Heart left ventricle (tissue), 13 donors: ENCODE results near the gene ALPK3.

Source experiments
- POLR2A ChIP-seq, 2 donors: fragments of 450-650 bp; IDR thresholded peaks; one replicate each; pipeline ENCODE4 v1.6.1; 2017; ENCODE audit warnings: antibody characterized with exemption in 2 of 2, mild to moderate bottlenecking in 2 of 2, moderate library complexity in 2 of 2
- TF ChIP-seq, protein P1 (sequence below), 12 donors: fragments of 200-600 bp; sonication (generic) in 4 of 12; IDR thresholded peaks; one replicate each; pipeline versions ENCODE4 v1.5.0 to v1.8.0; 2018 to 2022; ENCODE audit warnings: antibody characterized with exemption in 12 of 12, mild to moderate bottlenecking in 5 of 12
- donor health status: ischemic (EF 13 %, LVEDD 7.1; RV severe dilation, severe dysfunction).
- donor health status: DM: no; HTN: yes; CAD: no.
- donor health status: DM: no; HTN: no; CAD: no.
- donor health status: ischemic (EF 25% LVEDD 6.9; RV normal size, moderate dysfunction).
- donor health status: ischemic (EF 25% LVEDD 5.7; RV mildly dilated, moderate dysfunction).
- donor health status: ischemic (EF 35%, LVEDD 5.7; RV mildly dilated, moderate dysfunction).
- donor health status: nonischemic (EF 11% LVEDD 7.7; RV severe dilation, severe dysfunction).
- donor health status: DM: yes; HTN: yes; CAD: no.
- donor health status: PGD.
- donor health status: ischemic (EF 29% LVEDD 5.4; RV normal size, mild dysfunction).
- donor health status: nonischemic (EF 23%, LVEDD 6.1; RV moderate dilation, normal function).

DNA sequence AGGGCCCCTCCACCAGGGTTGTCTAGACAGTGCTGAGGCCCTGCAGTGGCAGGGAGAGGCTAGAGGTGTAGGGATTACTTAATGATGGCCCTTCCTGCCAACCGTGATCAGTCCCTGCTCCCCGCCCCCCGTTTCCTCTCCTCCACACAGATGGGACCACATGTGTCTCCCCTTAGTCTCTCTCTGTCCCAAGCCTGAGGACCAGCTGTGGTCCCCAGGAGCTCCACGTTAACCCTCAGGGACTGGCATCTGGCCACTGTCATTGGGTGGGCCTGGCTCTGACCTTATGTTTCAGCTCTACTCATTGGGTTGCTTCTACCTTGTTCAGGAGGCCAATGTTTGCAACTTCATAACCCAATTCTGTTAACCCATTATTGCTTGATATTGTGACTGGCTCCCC is 6.0 kb upstream of the ALPK3 start:
- TF ChIP-seq, protein P1, sequence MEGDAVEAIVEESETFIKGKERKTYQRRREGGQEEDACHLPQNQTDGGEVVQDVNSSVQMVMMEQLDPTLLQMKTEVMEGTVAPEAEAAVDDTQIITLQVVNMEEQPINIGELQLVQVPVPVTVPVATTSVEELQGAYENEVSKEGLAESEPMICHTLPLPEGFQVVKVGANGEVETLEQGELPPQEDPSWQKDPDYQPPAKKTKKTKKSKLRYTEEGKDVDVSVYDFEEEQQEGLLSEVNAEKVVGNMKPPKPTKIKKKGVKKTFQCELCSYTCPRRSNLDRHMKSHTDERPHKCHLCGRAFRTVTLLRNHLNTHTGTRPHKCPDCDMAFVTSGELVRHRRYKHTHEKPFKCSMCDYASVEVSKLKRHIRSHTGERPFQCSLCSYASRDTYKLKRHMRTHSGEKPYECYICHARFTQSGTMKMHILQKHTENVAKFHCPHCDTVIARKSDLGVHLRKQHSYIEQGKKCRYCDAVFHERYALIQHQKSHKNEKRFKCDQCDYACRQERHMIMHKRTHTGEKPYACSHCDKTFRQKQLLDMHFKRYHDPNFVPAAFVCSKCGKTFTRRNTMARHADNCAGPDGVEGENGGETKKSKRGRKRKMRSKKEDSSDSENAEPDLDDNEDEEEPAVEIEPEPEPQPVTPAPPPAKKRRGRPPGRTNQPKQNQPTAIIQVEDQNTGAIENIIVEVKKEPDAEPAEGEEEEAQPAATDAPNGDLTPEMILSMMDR (IDR thresholded peaks at IDR 0.05): no peak
- no peak for TF ChIP-seq POLR2A (IDR thresholded peaks at IDR 0.05)
